Panc1 (cell line): ENCODE results near the gene TMEM87A.

ENCODE experiments used
- POLR2AphosphoS5 ChIP-seq: IDR thresholded peaks from 2 replicates; pipeline ENCODE4 v1.6.1; 2012; ENCODE audit warnings: mild to moderate bottlenecking, low read depth, low read length, moderate library complexity
- REST ChIP-seq, 2 experiments: IDR thresholded peaks; 2 replicates each; pipeline ENCODE4 v1.6.1; 2011 to 2012; ENCODE audit warnings: low read depth in 2 of 2, control low read depth in 1 of 2, low read length in 1 of 2, mild to moderate bottlenecking in 1 of 2, moderate library complexity in 1 of 2; ENCODE audit not compliant: insufficient read depth in 1 of 2
- SIN3A ChIP-seq: IDR thresholded peaks from 2 replicates; pipeline ENCODE4 v1.6.1; 2012; ENCODE audit warnings: low read depth, mild to moderate bottlenecking, low read length, moderate library complexity, borderline replicate concordance; ENCODE audit not compliant: insufficient read depth
- TCF7L2 ChIP-seq: IDR thresholded peaks from 2 replicates; pipeline ENCODE4 v1.6.1; 2011; ENCODE audit warnings: mild to moderate bottlenecking, low read depth, low read length, inconsistent platforms
- TF ChIP-seq, protein P1 (sequence below): fragments of 450-650 bp; IDR thresholded peaks from 2 replicates; pipeline ENCODE4 v1.5.1; 2017; ENCODE audit warnings: mild to moderate bottlenecking

DNA sequence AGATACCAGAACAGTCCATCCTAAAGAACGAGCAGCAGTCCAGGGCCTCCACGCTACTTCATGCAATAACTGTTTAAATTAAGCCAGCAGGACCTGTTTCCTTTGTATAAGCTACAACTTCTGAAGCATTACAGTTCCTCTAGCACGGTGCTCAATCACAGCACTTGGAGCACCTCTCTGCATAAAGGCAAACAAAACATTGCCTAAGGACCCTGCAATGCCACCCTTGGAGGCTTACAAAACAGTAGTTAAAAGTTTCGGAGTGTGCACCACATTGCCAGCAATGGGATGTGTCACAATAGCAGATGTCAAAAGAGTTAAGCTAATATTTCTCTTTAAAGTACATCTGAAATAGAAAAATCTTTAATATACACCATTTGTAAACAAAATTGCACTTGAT, 62.5 kb downstream of the TMEM87A start:
- TF ChIP-seq, protein P1, sequence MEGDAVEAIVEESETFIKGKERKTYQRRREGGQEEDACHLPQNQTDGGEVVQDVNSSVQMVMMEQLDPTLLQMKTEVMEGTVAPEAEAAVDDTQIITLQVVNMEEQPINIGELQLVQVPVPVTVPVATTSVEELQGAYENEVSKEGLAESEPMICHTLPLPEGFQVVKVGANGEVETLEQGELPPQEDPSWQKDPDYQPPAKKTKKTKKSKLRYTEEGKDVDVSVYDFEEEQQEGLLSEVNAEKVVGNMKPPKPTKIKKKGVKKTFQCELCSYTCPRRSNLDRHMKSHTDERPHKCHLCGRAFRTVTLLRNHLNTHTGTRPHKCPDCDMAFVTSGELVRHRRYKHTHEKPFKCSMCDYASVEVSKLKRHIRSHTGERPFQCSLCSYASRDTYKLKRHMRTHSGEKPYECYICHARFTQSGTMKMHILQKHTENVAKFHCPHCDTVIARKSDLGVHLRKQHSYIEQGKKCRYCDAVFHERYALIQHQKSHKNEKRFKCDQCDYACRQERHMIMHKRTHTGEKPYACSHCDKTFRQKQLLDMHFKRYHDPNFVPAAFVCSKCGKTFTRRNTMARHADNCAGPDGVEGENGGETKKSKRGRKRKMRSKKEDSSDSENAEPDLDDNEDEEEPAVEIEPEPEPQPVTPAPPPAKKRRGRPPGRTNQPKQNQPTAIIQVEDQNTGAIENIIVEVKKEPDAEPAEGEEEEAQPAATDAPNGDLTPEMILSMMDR = no peak
- TF ChIP-seq POLR2AphosphoS5 (no peak), SIN3A (no peak), REST (IDR thresholded peaks at IDR 0.05; ENCODE audit: insufficient read depth in 1 of 2, low read depth in 2 of 2, low read length in 1 of 2) (no peak), TCF7L2 (no peak)
